HFFc6 (cell line): ENCODE data around the gene UQCR10. TPM values are rescaled to one million over a fixed set of nuclear protein-coding genes. Genes with fewer than 3 reads are reported as not detected.

ENCODE experiments used
- DNase-seq: peaks from one replicate; pipeline ENCODE4 v3.0.0-alpha.2; 2018
- H3K27ac Mint-ChIP-seq: 2 replicates; pipeline ENCODE4 v1.8.0; 2020; ENCODE audit warnings: mild to moderate bottlenecking, mixed read lengths
- H3K27me3 Mint-ChIP-seq: 2 replicates; pipeline ENCODE4 v1.8.0; 2021; ENCODE audit warnings: mild to moderate bottlenecking, moderate library complexity, mixed read lengths; ENCODE audit not compliant: insufficient read depth
- H3K36me3 Mint-ChIP-seq: 2 replicates; pipeline ENCODE4 v1.8.0; 2021; ENCODE audit warnings: low read depth, mixed read lengths
- H3K4me1 Mint-ChIP-seq: 2 replicates; pipeline ENCODE4 v1.8.0; 2020; ENCODE audit warnings: low read depth, mixed read lengths
- H3K4me3 Mint-ChIP-seq: 2 replicates; pipeline ENCODE4 v1.8.0; 2020; ENCODE audit warnings: mild to moderate bottlenecking, moderate library complexity, mixed read lengths
- H3K9me3 Mint-ChIP-seq: 2 replicates; pipeline ENCODE4 v1.8.0; 2020; ENCODE audit warnings: mild to moderate bottlenecking, mixed read lengths
- total RNA-seq, 6 experiments: library from RNA; stranded (reverse); fragmentation: NEBNext Ultra II Directional; extraction: Animal tissue kit (Norgen Biotek cat#: 25700); gene quantifications; 2 replicates in 1 of 6; 3 replicates in 5 of 6; pipeline ENCODE4 v1.2.3, GENCODE V29; 2021
- TF ChIP-seq, protein P1 (sequence below): fragments of 200-600 bp; sonication (generic); IDR thresholded peaks from 2 replicates; pipeline ENCODE4 v1.5.0; 2021; ENCODE audit warnings: antibody characterized with exemption, mild to moderate bottlenecking

The UQCR10 gene
- total RNA-seq, 6 experiments from 2014 or later, result 137 to 153 (median 150) TPM

DNA sequence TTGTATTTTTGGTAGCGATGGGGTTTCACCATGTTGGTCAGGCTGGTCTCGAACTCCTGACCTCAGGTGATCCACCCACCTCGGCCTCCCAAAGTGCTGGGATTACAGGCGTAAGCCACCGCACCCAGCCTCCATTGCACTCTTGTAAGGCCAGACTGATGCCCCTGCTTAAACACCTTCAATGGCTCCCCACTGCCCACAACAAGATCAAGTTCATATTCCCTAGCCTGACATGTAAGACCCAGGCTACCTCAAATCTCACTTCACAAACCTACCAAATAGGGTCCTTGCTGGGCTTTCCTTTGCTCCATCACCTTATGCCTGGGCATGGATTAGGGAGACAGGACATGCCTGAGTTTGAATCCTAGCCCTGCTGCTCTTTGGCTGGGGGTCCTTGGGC, 13.1 kb downstream of the UQCR10 start:
- DNase-seq, result no peak
- Mint-ChIP-seq H3K4me1 (peaks cover 58% of the 10 kb centered on the region), H3K27me3 (no peaks in the 10 kb centered on the region), H3K27ac (peak overlapping the region; percentile 95), H3K36me3 (no peaks in the 10 kb centered on the region), H3K9me3 (no peaks in the 10 kb centered on the region), H3K4me3 (peak overlapping the region; percentile 58)
- TF ChIP-seq, protein P1, sequence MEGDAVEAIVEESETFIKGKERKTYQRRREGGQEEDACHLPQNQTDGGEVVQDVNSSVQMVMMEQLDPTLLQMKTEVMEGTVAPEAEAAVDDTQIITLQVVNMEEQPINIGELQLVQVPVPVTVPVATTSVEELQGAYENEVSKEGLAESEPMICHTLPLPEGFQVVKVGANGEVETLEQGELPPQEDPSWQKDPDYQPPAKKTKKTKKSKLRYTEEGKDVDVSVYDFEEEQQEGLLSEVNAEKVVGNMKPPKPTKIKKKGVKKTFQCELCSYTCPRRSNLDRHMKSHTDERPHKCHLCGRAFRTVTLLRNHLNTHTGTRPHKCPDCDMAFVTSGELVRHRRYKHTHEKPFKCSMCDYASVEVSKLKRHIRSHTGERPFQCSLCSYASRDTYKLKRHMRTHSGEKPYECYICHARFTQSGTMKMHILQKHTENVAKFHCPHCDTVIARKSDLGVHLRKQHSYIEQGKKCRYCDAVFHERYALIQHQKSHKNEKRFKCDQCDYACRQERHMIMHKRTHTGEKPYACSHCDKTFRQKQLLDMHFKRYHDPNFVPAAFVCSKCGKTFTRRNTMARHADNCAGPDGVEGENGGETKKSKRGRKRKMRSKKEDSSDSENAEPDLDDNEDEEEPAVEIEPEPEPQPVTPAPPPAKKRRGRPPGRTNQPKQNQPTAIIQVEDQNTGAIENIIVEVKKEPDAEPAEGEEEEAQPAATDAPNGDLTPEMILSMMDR, result no peak

DNA sequence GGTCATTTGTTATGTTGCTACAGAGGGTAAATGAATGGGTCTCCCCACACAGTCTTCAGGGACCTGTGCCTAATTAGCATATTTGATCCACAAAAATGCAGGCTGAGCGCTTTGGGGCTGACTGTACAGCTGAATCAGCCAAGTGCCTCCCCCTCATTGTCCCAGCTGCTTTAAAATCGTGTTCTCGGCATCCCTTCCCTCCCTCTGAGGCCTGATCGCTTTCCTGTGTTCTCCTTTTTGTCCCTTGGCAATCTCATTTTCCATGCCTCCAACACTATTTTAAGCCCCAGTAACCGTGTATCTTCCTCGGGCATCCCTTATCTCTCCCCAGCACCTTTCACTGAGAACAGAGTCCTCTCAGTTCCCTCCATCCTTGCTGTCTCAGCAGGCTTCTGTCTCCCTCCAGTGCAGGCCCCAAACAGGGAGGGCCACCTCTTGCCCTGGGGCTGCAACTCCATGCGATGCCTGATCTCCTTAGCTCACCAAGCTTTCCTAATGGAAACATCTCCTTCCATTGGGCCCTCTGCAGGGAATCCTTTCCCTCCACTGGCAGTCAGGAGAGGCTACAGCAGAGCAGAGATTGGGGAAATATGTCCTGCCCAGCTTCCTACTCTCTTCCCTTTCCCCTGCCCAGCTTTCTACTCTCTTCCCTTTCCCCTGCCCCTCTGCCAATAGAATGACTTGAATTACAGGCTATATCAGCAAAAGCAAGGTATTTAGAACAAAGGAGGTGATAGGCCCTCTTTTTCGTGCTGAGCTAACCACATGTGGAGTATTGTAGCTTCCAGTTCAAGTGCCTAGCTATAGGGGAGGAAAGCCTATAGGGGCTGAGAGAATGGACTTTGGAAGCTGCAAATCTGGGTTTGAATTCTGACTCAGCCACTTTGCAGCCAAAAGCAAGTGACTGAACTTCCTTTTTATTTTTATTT, 13.8 kb downstream of the UQCR10 start:
- TF ChIP-seq, protein P1, result no peak
- Mint-ChIP-seq H3K36me3 (no peaks in the 10 kb centered on the region; the same call in 1 of the 2 replicates), H3K27me3 (no peaks in the 10 kb centered on the region), H3K4me3 (peak overlapping the region; percentile 58), H3K27ac (peak overlapping the region; percentile 95), H3K9me3 (no peaks in the 10 kb centered on the region), H3K4me1 (peaks cover 58% of the 10 kb centered on the region)
- DNase-seq, result peak; percentile 79

GRCh38 chr22:29782061-29782845, 15.1 kb downstream of the UQCR10 start:
- peaks cover 58% of the 10 kb centered on the region for H3K4me1 Mint-ChIP-seq
- no peaks in the 10 kb centered on the region for H3K27me3 Mint-ChIP-seq
- TF ChIP-seq, protein P1, result no peak
- H3K36me3 Mint-ChIP-seq, result no peaks in the 10 kb centered on the region; the same call in none of the 2 replicates
- no peaks in the 10 kb centered on the region for H3K9me3 Mint-ChIP-seq
- DNase-seq, result peak; percentile 37
- 0 out of 2 replicates have a peak overlapping the region, but pooled peaks have one; percentile 11 for H3K4me3 Mint-ChIP-seq
- H3K27ac Mint-ChIP-seq, result peak overlapping the region; percentile 95

DNA sequence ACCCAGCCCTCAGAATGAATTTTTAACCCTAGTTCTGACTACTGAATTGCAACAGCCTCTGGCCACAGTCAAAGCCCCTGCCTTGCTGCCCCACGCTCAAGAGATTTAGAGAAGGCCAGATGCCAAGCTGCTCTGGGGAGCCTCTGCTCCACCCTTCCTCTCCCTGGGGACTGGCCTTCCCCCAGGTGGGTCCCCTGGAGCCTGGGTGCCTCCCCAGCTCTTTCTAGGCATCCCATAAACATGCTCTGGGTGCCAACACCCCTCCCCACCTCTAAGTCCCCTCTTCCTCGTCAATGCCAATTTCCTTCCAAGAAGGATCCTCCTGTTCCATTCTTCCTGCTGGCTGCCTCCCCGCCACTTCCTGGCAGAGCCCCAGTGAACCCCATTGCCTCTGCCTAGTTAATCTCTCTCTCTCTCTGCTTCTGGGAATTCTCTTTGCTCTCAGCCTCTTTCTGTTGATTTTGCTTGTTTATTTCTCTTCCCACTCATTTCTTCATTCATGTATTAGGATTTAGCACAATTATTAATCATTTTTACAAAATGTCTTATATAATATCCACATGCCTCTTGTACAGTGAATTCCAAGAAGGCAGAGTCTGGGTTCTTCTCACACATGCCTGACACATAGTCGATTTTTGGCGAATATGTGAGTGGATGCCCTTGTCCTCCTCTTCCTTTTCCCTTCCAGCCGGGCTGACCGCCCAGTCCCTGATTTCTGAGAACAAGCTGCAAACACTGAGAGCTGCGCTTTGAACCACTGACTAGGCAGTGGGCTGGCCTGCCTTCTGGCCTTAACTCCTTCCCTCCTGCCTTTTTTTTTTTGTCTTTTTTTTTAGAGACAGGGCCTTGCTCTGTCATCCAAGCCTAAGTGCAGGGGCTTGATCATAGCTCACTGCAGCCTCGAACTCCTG, 17.5 kb downstream of the UQCR10 start:
- DNase-seq, result no peak
- no peaks in the 10 kb centered on the region for H3K9me3 Mint-ChIP-seq
- H3K27ac Mint-ChIP-seq, result peak overlapping the region; percentile 46
- H3K4me1 Mint-ChIP-seq, result peaks cover 39% of the 10 kb centered on the region
- H3K4me3 Mint-ChIP-seq, result no peak overlapping the region
- H3K36me3 Mint-ChIP-seq, result peaks cover under 1% of the 10 kb centered on the region
- TF ChIP-seq, protein P1, result no peak
- no peaks in the 10 kb centered on the region for H3K27me3 Mint-ChIP-seq

DNA sequence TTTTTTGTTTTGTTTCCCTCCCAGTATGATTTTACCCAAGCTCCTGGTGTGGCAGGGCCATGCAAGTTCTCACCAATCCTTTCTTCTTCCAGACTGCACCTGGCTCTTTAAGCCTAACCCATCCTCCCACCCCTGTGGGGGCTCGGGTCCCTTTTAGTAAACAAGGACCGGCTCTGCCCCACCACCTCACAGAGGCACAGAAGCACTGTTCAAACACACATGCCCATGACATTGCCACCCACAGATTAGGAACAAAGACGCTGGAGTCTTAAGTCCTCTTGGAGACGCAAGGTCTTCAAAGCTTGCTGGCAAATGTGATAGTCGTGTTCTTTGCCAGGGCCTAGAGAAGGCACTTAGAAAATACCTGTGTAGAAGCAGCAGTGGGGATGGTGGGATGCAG, 18.9 kb downstream of the UQCR10 start:
- Mint-ChIP-seq H3K27me3 (peaks cover 2% of the 10 kb centered on the region; the same call in 1 of the 2 replicates), H3K4me1 (peaks cover 27% of the 10 kb centered on the region), H3K36me3 (peaks cover 8% of the 10 kb centered on the region), H3K9me3 (no peaks in the 10 kb centered on the region), H3K4me3 (no peak overlapping the region), H3K27ac (no peak overlapping the region)
- TF ChIP-seq, protein P1, result no peak
- no peak for DNase-seq
